ENCODE measurements around the gene OR10D3.

- TF ChIP-seq CTCF (IDR thresholded peaks at IDR 0.05; ENCODE audit: borderline replicate concordance, extremely low read depth, low read length, poor library complexity, severe bottlenecking), result no peak
- no peak for TF ChIP-seq EZH2 (IDR thresholded peaks at IDR 0.05; ENCODE audit: borderline replicate concordance, low read depth, low read length, severe bottlenecking)
Measured at GRCh38 chr11:124167826-124168231, 15.3 kb upstream of the OR10D3 start.

Data from DND-41 (cell line).